Activated CD8-positive, alpha-beta T cell treated with anti-CD3 and anti-CD28 coated beads for 36 hours (primary cell): ENCODE data around the gene TFIP11. TPM values are rescaled to one million over a fixed set of nuclear protein-coding genes. Genes with fewer than 3 reads are reported as not detected.
A peak's percentile ranks its signal among the peaks of the same experiment; 100 is the strongest.

Source experiments
- ATAC-seq: fragments of 200-7000 bp; cut with Tn5 transposase; one replicate; pipeline ENCODE4 v1.10.0; 2021; ENCODE audit warnings: mild to moderate bottlenecking, moderate library complexity
- CTCF ChIA-PET: fragments of 350-600 bp; sonication (Branson Sonifier 250); formaldehyde crosslinking; loops from one replicate; lab custom pipeline; 2021; ENCODE audit warnings: antibody characterized with exemption; lab: Charles Lee
- POLR2A ChIA-PET: fragments of 350-600 bp; sonication (Branson Sonifier 250); formaldehyde crosslinking; loops from one replicate; lab custom pipeline; 2021; ENCODE audit warnings: antibody characterized with exemption; lab: Charles Lee
- DNase-seq: peaks from one replicate; pipeline ENCODE4 v3.0.0-alpha.2; 2020
- H3K27ac Mint-ChIP-seq: one replicate; pipeline ENCODE4 v1.8.0; 2021; ENCODE audit warnings: mild to moderate bottlenecking, mixed read lengths
- H3K27me3 Mint-ChIP-seq: one replicate; pipeline ENCODE4 v1.8.0; 2021; ENCODE audit warnings: mixed read lengths
- H3K36me3 Mint-ChIP-seq: one replicate; pipeline ENCODE4 v1.8.0; 2021; ENCODE audit warnings: low read depth, mixed read lengths
- H3K4me1 Mint-ChIP-seq: one replicate; pipeline ENCODE4 v1.8.0; 2021; ENCODE audit warnings: low read depth, mixed read lengths
- H3K4me3 Mint-ChIP-seq: one replicate; pipeline ENCODE4 v1.8.0; 2021; ENCODE audit warnings: mild to moderate bottlenecking, moderate library complexity, mixed read lengths
- H3K9me3 Mint-ChIP-seq: one replicate; pipeline ENCODE4 v1.8.0; 2021; ENCODE audit warnings: mixed read lengths
- intact Hi-C: fragments of 100-400 bp; cut with micrococcal nuclease; formaldehyde crosslinking; loops from one replicate; pipeline ENCODE4 v1.10.0; 2022
- total RNA-seq, 2 experiments: library from RNA; stranded (reverse); gene quantifications; one replicate each; pipeline ENCODE4 v1.2.3, GENCODE V29; 2021
- TF ChIP-seq, protein P1 (sequence below): fragments of 200-600 bp; IDR thresholded peaks from one replicate; pipeline ENCODE4 v1.8.0; 2022; ENCODE audit warnings: antibody characterized with exemption, mild to moderate bottlenecking

TFIP11 gene
- total RNA-seq, 2 experiments from 2014 or later, result 37.4 to 37.8 TPM

DNA sequence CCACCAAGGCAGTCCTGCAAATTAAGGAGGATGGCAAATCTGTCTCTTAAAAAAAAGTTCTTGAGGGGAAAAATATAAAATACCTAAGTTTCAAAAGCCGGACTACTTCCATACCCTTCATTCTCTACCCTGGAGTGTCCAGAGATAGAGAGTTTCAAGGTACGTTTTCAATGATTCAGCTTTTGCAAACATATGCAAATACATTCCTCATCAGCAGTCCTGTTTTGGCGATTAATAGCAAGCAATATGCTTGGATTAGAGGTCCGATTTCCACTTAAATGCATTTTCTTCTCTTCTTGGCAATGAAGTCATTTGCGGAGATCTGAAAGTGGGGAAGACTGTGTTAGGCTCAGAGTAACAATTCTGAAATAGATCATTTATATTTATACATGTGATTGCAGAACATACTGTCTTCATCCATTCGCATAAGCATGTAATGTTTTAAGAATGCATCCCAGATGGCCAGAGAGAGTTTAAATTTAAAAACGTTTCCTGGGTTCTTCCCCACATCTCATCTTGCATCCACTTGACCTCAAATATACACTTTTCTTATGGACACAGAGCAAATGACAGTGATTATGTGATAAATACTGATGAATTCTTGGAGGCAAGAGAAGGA, 13.8 kb upstream of the TFIP11 start:
- POLR2A ChIA-PET, result interaction anchor here (1.0 kb wide), 2 partner anchors 11 kb away, joined by 3 to 4 read pairs; no protein-coding TSS in a partner anchor
- no peak for ATAC-seq
- intact Hi-C loops, result no loop called here
- no peaks in the 10 kb centered on the region for H3K9me3 Mint-ChIP-seq
- H3K36me3 Mint-ChIP-seq, result peaks cover 21% of the 10 kb centered on the region
- TF ChIP-seq, protein P1, sequence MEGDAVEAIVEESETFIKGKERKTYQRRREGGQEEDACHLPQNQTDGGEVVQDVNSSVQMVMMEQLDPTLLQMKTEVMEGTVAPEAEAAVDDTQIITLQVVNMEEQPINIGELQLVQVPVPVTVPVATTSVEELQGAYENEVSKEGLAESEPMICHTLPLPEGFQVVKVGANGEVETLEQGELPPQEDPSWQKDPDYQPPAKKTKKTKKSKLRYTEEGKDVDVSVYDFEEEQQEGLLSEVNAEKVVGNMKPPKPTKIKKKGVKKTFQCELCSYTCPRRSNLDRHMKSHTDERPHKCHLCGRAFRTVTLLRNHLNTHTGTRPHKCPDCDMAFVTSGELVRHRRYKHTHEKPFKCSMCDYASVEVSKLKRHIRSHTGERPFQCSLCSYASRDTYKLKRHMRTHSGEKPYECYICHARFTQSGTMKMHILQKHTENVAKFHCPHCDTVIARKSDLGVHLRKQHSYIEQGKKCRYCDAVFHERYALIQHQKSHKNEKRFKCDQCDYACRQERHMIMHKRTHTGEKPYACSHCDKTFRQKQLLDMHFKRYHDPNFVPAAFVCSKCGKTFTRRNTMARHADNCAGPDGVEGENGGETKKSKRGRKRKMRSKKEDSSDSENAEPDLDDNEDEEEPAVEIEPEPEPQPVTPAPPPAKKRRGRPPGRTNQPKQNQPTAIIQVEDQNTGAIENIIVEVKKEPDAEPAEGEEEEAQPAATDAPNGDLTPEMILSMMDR, result no peak
- peak overlapping the region; percentile 5 for H3K27ac Mint-ChIP-seq
- no peak for DNase-seq
- H3K4me3 Mint-ChIP-seq, result no peak overlapping the region
- CTCF ChIA-PET, result no interaction called here
- no peaks in the 10 kb centered on the region for H3K4me1 Mint-ChIP-seq
- no peaks in the 10 kb centered on the region for H3K27me3 Mint-ChIP-seq

DNA sequence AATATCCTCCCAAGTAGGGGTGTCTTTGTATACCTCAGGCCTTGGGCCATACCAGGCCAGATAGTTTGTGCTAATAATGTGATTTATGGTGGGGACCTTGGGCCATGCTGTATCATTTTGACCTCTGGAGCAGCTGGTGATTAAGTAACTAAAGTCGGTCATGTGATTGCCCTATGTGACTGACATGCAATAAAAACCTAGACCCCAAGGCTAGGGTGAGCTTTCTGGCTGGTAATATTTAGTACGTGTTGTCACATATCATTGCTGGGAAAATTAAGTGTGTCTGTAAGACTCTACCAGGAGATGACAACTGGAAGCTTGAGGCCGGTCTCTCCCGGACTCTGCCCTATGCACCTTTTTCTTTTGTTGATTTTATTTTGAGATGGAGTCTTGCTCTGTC, 12.6 kb upstream of the TFIP11 start:
- no peaks in the 10 kb centered on the region for H3K27me3 Mint-ChIP-seq
- H3K4me3 Mint-ChIP-seq, result no peak overlapping the region

DNA sequence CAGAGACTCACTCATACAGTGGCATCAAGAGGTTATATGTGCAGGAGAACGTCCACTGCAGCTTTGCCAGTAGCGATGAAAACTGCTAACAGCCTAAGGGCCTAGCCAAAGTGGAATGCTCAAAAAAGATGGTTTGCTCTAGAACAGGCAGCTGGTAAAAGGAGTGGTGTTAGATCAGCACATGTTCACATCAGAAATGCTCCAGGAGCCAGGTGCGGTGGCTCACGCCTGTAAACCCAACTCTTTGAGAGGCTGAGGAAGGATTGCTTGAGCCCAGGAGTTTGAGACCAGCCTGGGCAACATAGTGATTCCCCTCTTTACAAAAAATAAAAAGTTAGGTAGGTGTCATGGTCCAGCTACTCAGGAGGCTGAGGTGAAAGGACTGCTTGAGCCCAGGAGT, 10.3 kb upstream of the TFIP11 start:
- Mint-ChIP-seq H3K27ac (no peak overlapping the region), H3K4me3 (no peak overlapping the region), H3K36me3 (peaks cover 10% of the 10 kb centered on the region), H3K27me3 (no peaks in the 10 kb centered on the region), H3K9me3 (no peaks in the 10 kb centered on the region), H3K4me1 (no peaks in the 10 kb centered on the region)
- no peak for DNase-seq
- ATAC-seq, result no peak
- TF ChIP-seq, protein P1, result no peak
- intact Hi-C loops, result no loop called here
- POLR2A ChIA-PET, result interaction anchor here (1.1 to 1.7 kb wide), 4 partner anchors 10 to 119 kb away, joined by 3 to 6 read pairs (median 4); partner anchors contain the start of genes HPS4, SRRD and TFIP11
- CTCF ChIA-PET, result interaction anchor here (0.9 to 1.6 kb wide), 3 partner anchors 10 to 122 kb away, joined by 3 to 6 read pairs (median 3); no protein-coding TSS in a partner anchor

More for the DNA sequence above, 12.6 kb upstream of the TFIP11 start:
- intact Hi-C loops, result no loop called here
- H3K27ac Mint-ChIP-seq, result no peak overlapping the region
- DNase-seq (no peak), ATAC-seq (no peak)
- ChIA-PET POLR2A (interaction anchor here (1.0 kb wide), 1 partner anchor 9 kb away, joined by 3 read pairs; no protein-coding TSS in a partner anchor), CTCF (no interaction called here)
- peaks cover 15% of the 10 kb centered on the region for H3K36me3 Mint-ChIP-seq
- H3K9me3 Mint-ChIP-seq, result no peaks in the 10 kb centered on the region
- TF ChIP-seq, protein P1, result no peak
- H3K4me1 Mint-ChIP-seq, result no peaks in the 10 kb centered on the region

DNA sequence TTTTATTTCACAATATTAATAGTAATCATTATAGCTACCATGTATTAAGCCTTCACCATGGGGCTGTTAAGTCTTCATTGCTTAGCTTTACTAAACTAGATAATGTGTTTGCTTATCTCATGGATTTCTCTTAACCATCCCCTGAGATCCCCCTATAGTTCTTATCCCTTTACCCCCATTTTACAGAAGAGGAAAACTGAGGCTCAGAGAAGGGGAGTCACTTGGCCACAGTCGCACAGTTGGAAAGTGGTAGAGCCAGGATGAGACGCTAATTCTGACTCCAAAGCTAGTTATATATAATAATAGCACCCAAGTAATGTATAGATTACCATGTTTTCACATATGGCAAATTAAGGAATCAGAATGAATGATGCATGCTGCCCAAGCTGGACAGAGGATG, 9.7 kb upstream of the TFIP11 start:
- TF ChIP-seq, protein P1, result no peak
- CTCF ChIA-PET, result interaction anchor here (1.0 to 1.6 kb wide), 2 partner anchors 10 to 18 kb away, joined by 3 to 6 read pairs; no protein-coding TSS in a partner anchor
- H3K4me3 Mint-ChIP-seq, result no peak overlapping the region
- H3K4me1 Mint-ChIP-seq, result no peaks in the 10 kb centered on the region
- no peaks in the 10 kb centered on the region for H3K27me3 Mint-ChIP-seq
- DNase-seq (no peak), ATAC-seq (no peak)
- intact Hi-C loops, result no loop called here
- H3K36me3 Mint-ChIP-seq, result peaks cover 9% of the 10 kb centered on the region
- POLR2A ChIA-PET, result interaction anchor here (0.9 to 1.7 kb wide), 5 partner anchors 9 to 120 kb away, joined by 3 to 6 read pairs (median 3); partner anchors contain the start of genes HPS4, SRRD and TFIP11
- H3K27ac Mint-ChIP-seq, result no peak overlapping the region
- H3K9me3 Mint-ChIP-seq, result no peaks in the 10 kb centered on the region

DNA sequence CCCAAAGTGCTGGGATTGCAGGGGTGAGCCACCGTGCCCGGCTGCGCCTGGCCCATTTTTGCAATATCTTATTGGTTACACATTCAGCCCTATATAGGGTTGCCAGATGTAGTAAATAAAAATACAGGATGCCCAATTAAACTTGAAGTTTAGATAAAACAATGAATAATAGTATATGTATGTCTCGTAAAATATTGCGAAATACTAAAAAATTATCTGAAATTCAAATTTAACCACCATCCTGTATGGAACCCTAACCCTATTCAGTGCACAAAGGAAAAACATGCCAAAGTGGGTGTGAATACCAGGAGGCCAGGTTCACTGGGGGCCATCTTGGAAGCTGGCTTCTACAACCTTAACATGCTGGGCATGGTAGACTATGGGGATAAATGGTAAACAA, 5.2 kb upstream of the TFIP11 start:
- H3K27me3 Mint-ChIP-seq, result no peaks in the 10 kb centered on the region
- no peak overlapping the region for H3K4me3 Mint-ChIP-seq
- H3K9me3 Mint-ChIP-seq, result no peaks in the 10 kb centered on the region
- peaks cover 12% of the 10 kb centered on the region for H3K4me1 Mint-ChIP-seq
- TF ChIP-seq, protein P1, result no peak
- ATAC-seq (no peak), DNase-seq (no peak)
- POLR2A ChIA-PET, result interaction anchor here (0.6 kb wide), 1 partner anchor 19 kb away, joined by 3 read pairs; no protein-coding TSS in a partner anchor
- H3K27ac Mint-ChIP-seq, result no peak overlapping the region
- H3K36me3 Mint-ChIP-seq, result no peaks in the 10 kb centered on the region
- intact Hi-C loops, result no loop called here
- CTCF ChIA-PET, result interaction anchor here (0.7 to 1.6 kb wide), 3 partner anchors 14 to 114 kb away, joined by 3 to 7 read pairs (median 3); no protein-coding TSS in a partner anchor
